ENCODE results near the gene SDC4.

Gene SDC4

GRCh38 chr20:45303586-45304463 is 44.4 kb downstream of the SDC4 start:
- no peak for DNase-seq (ENCODE audit: extremely low read depth, low read depth)
- no peak for TF ChIP-seq CTCF (IDR thresholded peaks at IDR 0.05; ENCODE audit: low read depth, low read length)

GRCh38 chr20:45301824-45302271 is 46.4 kb downstream of the SDC4 start:
- no peak for TF ChIP-seq CTCF (IDR thresholded peaks at IDR 0.05; ENCODE audit: low read depth, low read length)
- no peak for DNase-seq (ENCODE audit: extremely low read depth, low read depth)

DNA sequence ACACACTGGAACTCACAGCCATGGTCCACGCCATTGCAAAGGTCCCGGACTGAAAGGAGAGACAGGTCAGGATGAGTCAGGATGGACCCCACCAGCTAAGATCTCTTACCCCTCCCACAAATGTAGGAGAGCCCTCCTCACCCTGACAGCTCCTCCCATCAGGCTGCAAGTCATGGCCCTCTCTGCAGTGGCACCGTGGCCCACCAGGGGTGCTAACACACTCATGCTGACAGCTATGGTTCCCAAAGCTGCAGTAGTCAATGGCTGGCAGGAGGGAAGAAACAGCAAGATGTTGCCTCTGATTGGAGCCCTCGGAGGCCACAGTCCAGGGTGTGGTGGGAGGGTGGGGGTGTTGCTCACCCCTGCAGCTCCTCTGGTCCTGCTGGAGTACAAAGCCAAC is 47.3 kb downstream of the SDC4 start:
- TF ChIP-seq CTCF (IDR thresholded peaks at IDR 0.05; ENCODE audit: low read depth, low read length) = peak; percentile 6

DNA sequence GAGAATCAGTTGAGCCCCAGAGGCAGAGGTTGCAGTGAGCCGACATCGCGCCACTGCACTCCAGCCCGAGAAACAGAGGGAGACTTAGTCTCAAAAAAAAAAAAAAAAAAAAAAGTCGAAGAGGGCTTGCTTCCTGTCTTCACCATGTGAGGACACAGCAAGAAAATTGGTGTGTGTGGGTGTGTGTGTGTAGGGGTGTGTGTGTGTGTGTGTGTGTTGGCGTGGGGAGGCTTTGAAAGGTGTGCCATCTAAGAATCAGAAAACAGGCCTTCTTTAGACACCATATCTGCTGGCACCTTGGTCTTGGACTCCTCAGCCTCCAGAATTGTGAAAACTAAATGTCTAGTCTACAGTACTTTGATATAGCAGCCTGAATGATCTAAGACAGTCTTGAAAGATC is 48.4 kb downstream of the SDC4 start:
- no peak for TF ChIP-seq CTCF (IDR thresholded peaks at IDR 0.05; ENCODE audit: low read depth, low read length)
- DNase-seq (ENCODE audit: extremely low read depth, low read depth) = no peak

More for the DNA sequence above, 47.3 kb downstream of the SDC4 start:
- no peak for DNase-seq (ENCODE audit: extremely low read depth, low read depth)

DNA sequence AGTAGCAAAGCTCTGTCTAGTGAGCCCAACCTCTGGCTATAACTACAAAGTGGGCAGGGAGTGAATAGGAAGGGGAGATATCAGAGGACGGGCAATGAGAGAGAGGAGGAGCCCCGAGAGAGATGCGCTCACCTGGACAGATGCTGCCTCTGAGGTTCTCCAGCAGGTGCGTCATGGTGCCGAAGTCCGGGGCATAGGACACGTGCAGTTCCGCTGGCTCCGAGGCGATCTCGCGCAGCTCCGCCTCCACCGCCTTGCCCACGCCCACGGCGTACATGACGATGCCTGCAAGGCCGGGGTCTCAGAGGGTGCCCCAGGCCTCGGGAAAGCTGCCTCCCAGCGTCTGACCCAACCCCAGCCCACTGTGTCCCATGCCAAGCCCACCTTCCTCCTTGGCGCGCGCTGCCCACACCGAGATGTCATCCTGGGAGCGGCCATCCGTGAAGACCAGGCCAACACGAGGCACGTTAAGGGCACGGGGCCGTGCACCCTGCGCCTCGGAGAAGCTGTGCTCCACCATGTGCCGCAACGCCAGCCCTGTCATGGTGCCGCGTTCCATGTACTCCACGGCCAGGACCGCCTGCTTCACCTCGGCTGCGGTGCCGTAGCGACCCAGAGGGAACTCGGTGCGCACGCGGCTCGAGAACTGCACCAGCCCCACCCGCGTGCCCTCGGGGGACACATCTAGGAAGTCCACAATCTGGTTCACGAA is 50.3 kb downstream of the SDC4 start:
- TF ChIP-seq CTCF (IDR thresholded peaks at IDR 0.05; ENCODE audit: low read depth, low read length) = no peak

DNA sequence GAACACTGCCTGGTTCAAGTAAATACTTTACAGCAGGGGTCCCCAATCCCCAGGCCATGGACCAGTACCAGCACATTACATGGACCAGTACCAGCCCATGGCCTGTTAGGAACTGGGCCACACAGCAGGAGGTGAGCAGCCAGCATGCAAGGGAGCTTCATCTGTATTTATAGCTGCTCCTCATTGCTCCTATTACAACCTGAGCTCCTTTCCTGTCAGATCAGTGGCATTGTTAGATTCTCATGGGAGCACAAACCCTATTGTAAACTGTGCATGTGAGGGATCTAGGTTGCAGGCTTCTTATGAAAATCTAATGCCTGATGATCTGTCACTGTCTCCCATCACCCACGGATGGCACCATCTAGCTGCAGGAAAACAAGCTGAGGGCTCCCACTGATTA is 53.6 kb downstream of the SDC4 start:
- no peak for TF ChIP-seq CTCF (IDR thresholded peaks at IDR 0.05; ENCODE audit: low read depth, low read length)
- DNase-seq (ENCODE audit: extremely low read depth, low read depth) = no peak

More for the DNA sequence above, 50.3 kb downstream of the SDC4 start:
- DNase-seq (ENCODE audit: extremely low read depth, low read depth) = no peak

DNA sequence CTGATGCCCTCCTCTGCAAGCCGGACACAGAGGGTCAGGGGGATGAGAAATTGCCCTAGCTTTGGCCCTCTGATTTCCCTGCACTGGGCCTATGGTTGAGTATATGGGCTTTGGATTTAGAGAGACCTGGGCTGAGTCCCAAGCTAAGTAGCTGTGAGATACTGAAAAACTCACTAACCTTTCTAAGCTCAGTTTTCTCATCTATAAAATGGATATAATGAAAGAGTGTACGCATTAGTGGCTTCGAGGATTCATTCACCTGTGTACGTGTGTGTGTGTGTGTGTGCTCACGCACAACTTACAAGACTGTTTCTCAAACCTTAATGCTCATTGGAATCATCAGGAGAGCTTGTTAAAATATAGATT is 54.2 kb downstream of the SDC4 start:
- DNase-seq (ENCODE audit: extremely low read depth, low read depth) = no peak
- TF ChIP-seq CTCF (IDR thresholded peaks at IDR 0.05; ENCODE audit: low read depth, low read length) = no peak

Data from AG09319 (cell line).